SK-N-SH (cell line): ENCODE measurements around the gene LGALS8. TPM values are rescaled to one million over a fixed set of nuclear protein-coding genes. Genes with fewer than 3 reads are reported as not detected.

ENCODE experiments used
- CTCF ChIA-PET: fragments of 300-600, 350-600 bp; formaldehyde crosslinking; extraction: SDS; loops from one replicate; lab custom pipeline; 2021; lab: Yijun Ruan, JAX
- POLR2A ChIA-PET: fragments of 350-600 bp; sonication (Branson Sonifier 250); formaldehyde crosslinking; extraction: SDS; loops from one replicate; lab custom pipeline; 2020; ENCODE audit warnings: antibody characterized with exemption, inconsistent platforms; lab: Yijun Ruan, JAX
- DNase-seq: peaks from one replicate; pipeline ENCODE4 v3.0.0; 2012
- H2AFZ ChIP-seq: fragments of 200-600 bp; sonication (generic); 2 replicates; pipeline ENCODE4 v1.8.1; 2016; ENCODE audit warnings: antibody characterized with exemption, mild to moderate bottlenecking, low read depth
- H3F3A ChIP-seq: fragments of 200-600 bp; sonication (generic); replicated peaks from 2 replicates; pipeline ENCODE3; 2016; ENCODE audit warnings: antibody characterized with exemption, mild to moderate bottlenecking; ENCODE audit not compliant: insufficient read depth
- H3K27ac ChIP-seq, 2 experiments: fragments of 200-500 bp in 1 of 2; fragments of 200-600 bp in 1 of 2; sonication (Bioruptor generic) in 1 of 2; sonication (generic), shearing (Covaris generic) in 1 of 2; 2 replicates each; pipeline versions ENCODE4 v1.5.1 to v1.6.1; 2014 to 2016; ENCODE audit warnings: low read depth in 2 of 2, inconsistent platforms in 1 of 2, low read length in 1 of 2, mild to moderate bottlenecking in 1 of 2, mixed read lengths in 1 of 2
- H3K27me3 ChIP-seq: fragments of 200-600 bp; sonication (generic), shearing (Covaris generic); 2 replicates; pipeline ENCODE4 v1.6.1; 2016; ENCODE audit warnings: mixed run types; ENCODE audit not compliant: insufficient read depth
- H3K36me3 ChIP-seq, 2 experiments: fragments of 200-500 bp in 1 of 2; fragments of 200-600 bp in 1 of 2; sonication (Bioruptor generic) in 1 of 2; sonication (generic) in 1 of 2; replicated peaks in 1 of 2; 2 replicates each; pipeline versions ENCODE3 to v1.5.1; 2014 to 2016; ENCODE audit warnings: low read length in 1 of 2, mild to moderate bottlenecking in 1 of 2; ENCODE audit not compliant: insufficient read depth in 2 of 2, control insufficient read depth in 1 of 2
- H3K4me1 ChIP-seq, 2 experiments: fragments of 200-500 bp in 1 of 2; fragments of 200-600 bp in 1 of 2; sonication (Bioruptor generic) in 1 of 2; sonication (generic), shearing (Covaris generic) in 1 of 2; 2 replicates each; pipeline versions ENCODE4 v1.5.1 to v1.6.1; 2014 to 2016; ENCODE audit warnings: low read depth in 1 of 2, low read length in 1 of 2, mixed run types in 1 of 2; ENCODE audit not compliant: insufficient read depth in 2 of 2, control insufficient read depth in 1 of 2
- H3K4me2 ChIP-seq: fragments of 200-600 bp; sonication (generic), shearing (Covaris generic); 2 replicates; pipeline ENCODE4 v1.6.1; 2017; ENCODE audit warnings: mixed run types
- H3K4me3 ChIP-seq, 2 experiments: fragments of 200-500 bp in 1 of 2; fragments of 200-600 bp in 1 of 2; sonication (Bioruptor generic) in 1 of 2; sonication (generic), shearing (Covaris generic) in 1 of 2; 2 replicates each; pipeline versions ENCODE4 v1.5.1 to v1.8.1; 2014 to 2016; ENCODE audit warnings: low read depth in 2 of 2, inconsistent platforms in 1 of 2, low read length in 1 of 2, mild to moderate bottlenecking in 1 of 2, mixed read lengths in 1 of 2, moderate library complexity in 1 of 2
- H3K79me2 ChIP-seq: fragments of 200-600 bp; sonication (generic); 2 replicates; pipeline ENCODE4 v1.8.1; 2017; ENCODE audit warnings: mild to moderate bottlenecking; ENCODE audit not compliant: insufficient read depth
- H3K9ac ChIP-seq: fragments of 200-600 bp; sonication (generic); 2 replicates; pipeline ENCODE4 v1.6.1; 2017; ENCODE audit warnings: mixed run types
- H3K9me2 ChIP-seq: fragments of 200-600 bp; sonication (generic); 2 replicates; pipeline ENCODE4 v1.6.1; 2017; ENCODE audit warnings: mixed run types
- H3K9me3 ChIP-seq: fragments of 200-600 bp; sonication (generic); 2 replicates; pipeline ENCODE4 v1.6.1; 2017; ENCODE audit warnings: mixed run types, mild to moderate bottlenecking, moderate library complexity
- H4K20me1 ChIP-seq: fragments of 200-600 bp; sonication (generic); 2 replicates; pipeline ENCODE4 v1.6.1; 2017; ENCODE audit warnings: mild to moderate bottlenecking, mixed run types; ENCODE audit not compliant: insufficient read depth
- ELF1 ChIP-seq: IDR thresholded peaks from 2 replicates; pipeline ENCODE4 v1.4.0; 2012
- EZH2phosphoT487 ChIP-seq: fragments of 200-600 bp; sonication (generic); IDR thresholded peaks from 2 replicates; pipeline ENCODE4 v1.6.1; 2017; ENCODE audit warnings: low read depth, mixed run types, mild to moderate bottlenecking, antibody characterized with exemption, moderate library complexity, borderline replicate concordance
- FOXJ3 ChIP-seq: sonication (generic); formaldehyde crosslinking; IDR thresholded peaks from 2 replicates; pipeline ENCODE4 v1.5.1; 2020; ENCODE audit warnings: mild to moderate bottlenecking, missing genetic modification reagents
- FOXM1 ChIP-seq: IDR thresholded peaks from 2 replicates; pipeline ENCODE4 v1.4.0; 2012; ENCODE audit warnings: low read depth, mild to moderate bottlenecking
- GABPA ChIP-seq: IDR thresholded peaks from 2 replicates; pipeline ENCODE4 v1.4.0; 2012; ENCODE audit warnings: low read depth, mild to moderate bottlenecking
- IRF3 ChIP-seq: fragments of 150-350 bp; IDR thresholded peaks from 2 replicates; pipeline ENCODE4 v1.6.1; 2016; ENCODE audit warnings: mild to moderate bottlenecking, low read depth, low read length
- JUND ChIP-seq: IDR thresholded peaks from 2 replicates; pipeline ENCODE4 v1.4.0; 2012
- MEF2A ChIP-seq: IDR thresholded peaks from 2 replicates; pipeline ENCODE4 v1.4.0; 2012; ENCODE audit warnings: low read depth, borderline replicate concordance
- NFIC ChIP-seq: IDR thresholded peaks from 2 replicates; pipeline ENCODE4 v1.4.0; 2012; ENCODE audit warnings: borderline replicate concordance
- NRF1 ChIP-seq: IDR thresholded peaks from 2 replicates; pipeline ENCODE4 v1.6.1; 2012; ENCODE audit warnings: low read depth, mild to moderate bottlenecking, low read length
- PBX3 ChIP-seq: IDR thresholded peaks from 2 replicates; pipeline ENCODE4; 2012
- POLR2AphosphoS5 ChIP-seq: IDR thresholded peaks from 2 replicates; pipeline ENCODE4 v1.6.1; 2012; ENCODE audit warnings: low read depth, low read length
- RAD21 ChIP-seq: IDR thresholded peaks from 2 replicates; pipeline ENCODE4 v1.6.1; 2012; ENCODE audit warnings: mild to moderate bottlenecking, low read length
- RCOR1 ChIP-seq: fragments of 150-350 bp; IDR thresholded peaks from 2 replicates; pipeline ENCODE4 v1.6.1; 2017; ENCODE audit warnings: antibody characterized with exemption, low read length
- RFX5 ChIP-seq: IDR thresholded peaks from 2 replicates; pipeline ENCODE4 v1.6.1; 2012; ENCODE audit warnings: mild to moderate bottlenecking, improper control_type of control experiment, low read length
- RXRA ChIP-seq: IDR thresholded peaks from 2 replicates; pipeline ENCODE4 v1.4.0; 2012; ENCODE audit warnings: low read depth, mild to moderate bottlenecking, borderline replicate concordance
- SIN3A ChIP-seq: IDR thresholded peaks from 2 replicates; pipeline ENCODE4 v1.6.1; 2012; ENCODE audit warnings: low read depth, mild to moderate bottlenecking, low read length, moderate library complexity, borderline replicate concordance
- TCF12 ChIP-seq: IDR thresholded peaks from 2 replicates; pipeline ENCODE4 v1.4.0; 2012
- TEAD4 ChIP-seq: IDR thresholded peaks from 2 replicates; pipeline ENCODE4 v1.4.0; 2012; ENCODE audit warnings: mild to moderate bottlenecking, borderline replicate concordance; ENCODE audit not compliant: insufficient read depth
- USF2 ChIP-seq: fragments of 150-350 bp; IDR thresholded peaks from 2 replicates; pipeline ENCODE4 v1.6.1; 2017; ENCODE audit warnings: antibody characterized with exemption, low read length, low read depth, borderline replicate concordance
- YY1 ChIP-seq: IDR thresholded peaks from 2 replicates; pipeline ENCODE4 v1.4.0; 2012; ENCODE audit warnings: low read depth, mild to moderate bottlenecking
- WGBS: methylation state at CpG from one replicate; pipeline ENCODE4 v1.1.6; 2017; ENCODE audit warnings: low lambda C conversion rate; 5-methylcytosine and 5-hydroxymethylcytosine counted together
- polyA plus RNA-seq, 3 experiments: library from polyadenylated mRNA; depleted of rRNA; stranded (reverse); fragments of >200 nt; gene quantifications; 2 replicates each; pipeline ENCODE4 v1.2.3, GENCODE V29; 2012
- TF ChIP-seq, protein P1 (sequence below): IDR thresholded peaks from 2 replicates; pipeline ENCODE4 v1.4.0; 2012; ENCODE audit warnings: low read depth, borderline replicate concordance

LGALS8 gene
- polyA plus RNA-seq, 1 of the 3 experiments (the other 2 are of a cell fraction) = 18.9 TPM

DNA sequence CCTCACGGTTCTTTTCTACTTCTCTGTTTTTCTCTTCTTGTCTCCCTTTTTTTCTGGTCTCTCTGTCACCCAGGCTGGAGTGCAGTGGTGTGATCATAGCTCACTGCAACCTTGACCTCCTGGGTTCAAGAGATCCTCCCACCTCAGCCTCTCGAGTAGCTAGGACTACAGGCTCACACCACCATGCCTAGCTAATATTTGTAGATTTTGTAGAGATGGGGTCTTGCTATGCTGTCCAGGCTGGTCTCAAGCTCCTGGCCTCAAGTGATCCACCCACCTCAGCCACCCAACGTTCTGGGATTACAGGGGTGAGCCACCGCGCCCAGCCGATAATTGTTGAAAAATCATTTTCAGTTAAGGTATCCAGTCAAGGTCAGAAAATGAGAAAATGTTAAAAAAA is 25.9 kb upstream of the LGALS8 start:
- 59% methylated on average over 6 of the region's 6 CpGs for WGBS
- Histone ChIP-seq H3K36me3 (no peaks in the 10 kb centered on the region), H3K27me3 (no peaks in the 10 kb centered on the region), H3K9me2 (no peaks in the 10 kb centered on the region), H3K4me2 (no peak overlapping the region), H3K9ac (no peak overlapping the region), H3K27ac (no peak overlapping the region), H3K4me1 (peaks cover 4 to 6% of the 10 kb centered on the region in 2 experiments; a peak in 2 of 4 replicates), H3F3A (no peaks in the 10 kb centered on the region), H3K4me3 (no peak overlapping the region), H3K79me2 (no peaks in the 10 kb centered on the region), H3K9me3 (no peaks in the 10 kb centered on the region), H4K20me1 (no peaks in the 10 kb centered on the region), H2AFZ (no peak overlapping the region)
- CTCF ChIA-PET = interaction anchor here (0.8 to 1.4 kb wide), 2 partner anchors 9 to 217 kb away, joined by 3 read pairs; no protein-coding TSS in a partner anchor
- no peak for TF ChIP-seq RAD21
- TF ChIP-seq USF2 = no peak
- TF ChIP-seq GABPA = no peak
- TF ChIP-seq RCOR1 = no peak
- TF ChIP-seq EZH2phosphoT487 = no peak
- TF ChIP-seq JUND = no peak
- no peak for TF ChIP-seq IRF3
- TF ChIP-seq YY1 = no peak
- TF ChIP-seq FOXJ3 (CRISPR knock-in tag) = no peak
- TF ChIP-seq SIN3A = no peak
- TF ChIP-seq, protein P1, sequence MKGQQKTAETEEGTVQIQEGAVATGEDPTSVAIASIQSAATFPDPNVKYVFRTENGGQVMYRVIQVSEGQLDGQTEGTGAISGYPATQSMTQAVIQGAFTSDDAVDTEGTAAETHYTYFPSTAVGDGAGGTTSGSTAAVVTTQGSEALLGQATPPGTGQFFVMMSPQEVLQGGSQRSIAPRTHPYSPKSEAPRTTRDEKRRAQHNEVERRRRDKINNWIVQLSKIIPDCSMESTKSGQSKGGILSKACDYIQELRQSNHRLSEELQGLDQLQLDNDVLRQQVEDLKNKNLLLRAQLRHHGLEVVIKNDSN = no peak
- no peak for TF ChIP-seq TEAD4
- TF ChIP-seq FOXM1 = no peak
- no peak for TF ChIP-seq RFX5
- no peak for TF ChIP-seq ELF1
- no peak for TF ChIP-seq MEF2A
- no peak for TF ChIP-seq NFIC
- no peak for DNase-seq
- POLR2A ChIA-PET = no interaction called here

GRCh38 chr1:236501093-236501492 is 22.7 kb upstream of the LGALS8 start:
- Histone ChIP-seq H2AFZ (no peak overlapping the region), H3K27ac (no peak overlapping the region), H3K9ac (no peak overlapping the region), H3K27me3 (no peaks in the 10 kb centered on the region), H3K4me3 (no peak overlapping the region), H3K79me2 (no peaks in the 10 kb centered on the region), H3K9me2 (no peaks in the 10 kb centered on the region), H3K4me1 (peaks cover 4 to 6% of the 10 kb centered on the region in 2 experiments; a peak in 2 of 4 replicates), H3F3A (no peaks in the 10 kb centered on the region), H4K20me1 (no peaks in the 10 kb centered on the region), H3K4me2 (no peak overlapping the region), H3K9me3 (no peaks in the 10 kb centered on the region), H3K36me3 (no peaks in the 10 kb centered on the region)
- ChIA-PET CTCF (no interaction called here), POLR2A (no interaction called here)
- 84% methylated on average over 6 of the region's 6 CpGs for WGBS
- no peak for DNase-seq
- TF ChIP-seq USF2 = no peak
- TF ChIP-seq JUND = no peak
- TF ChIP-seq RAD21 = no peak
- no peak for TF ChIP-seq RXRA
- no peak for TF ChIP-seq SIN3A
- TF ChIP-seq EZH2phosphoT487 = no peak
- no peak for TF ChIP-seq TCF12
- TF ChIP-seq NRF1 = no peak
- TF ChIP-seq PBX3 = no peak
- TF ChIP-seq NFIC = no peak
- TF ChIP-seq RCOR1 = no peak
- TF ChIP-seq IRF3 = no peak
- no peak for TF ChIP-seq POLR2AphosphoS5
- TF ChIP-seq GABPA = no peak
- TF ChIP-seq RFX5 = no peak
